Ishikawa (cell line): Measurements from ENCODE around the gene TNNI3K.

Experiments
- CEBPB ChIP-seq: IDR thresholded peaks from 2 replicates; pipeline ENCODE4 v1.6.1; 2012
- EP300 ChIP-seq: IDR thresholded peaks from 2 replicates; pipeline ENCODE4 v1.6.1; 2012; ENCODE audit warnings: borderline replicate concordance
- FOXM1 ChIP-seq: IDR thresholded peaks from 2 replicates; pipeline ENCODE4 v1.6.1; 2012; ENCODE audit warnings: low read depth, borderline replicate concordance
- MAX ChIP-seq: IDR thresholded peaks from 2 replicates; pipeline ENCODE4 v1.6.1; 2012
- NFIC ChIP-seq: IDR thresholded peaks from 2 replicates; pipeline ENCODE4 v1.6.1; 2012
- RAD21 ChIP-seq: IDR thresholded peaks from 2 replicates; pipeline ENCODE4 v1.6.1; 2012; ENCODE audit warnings: low read depth
- TAF1 ChIP-seq: IDR thresholded peaks from 2 replicates; pipeline ENCODE4 v1.6.1; 2012; ENCODE audit warnings: low read depth, mild to moderate bottlenecking
- TCF12 ChIP-seq: IDR thresholded peaks from 2 replicates; pipeline ENCODE4 v1.6.1; 2012; ENCODE audit warnings: low read depth
- TEAD4 ChIP-seq: IDR thresholded peaks from 2 replicates; pipeline ENCODE4 v1.6.1; 2012
- YY1 ChIP-seq: IDR thresholded peaks from 2 replicates; pipeline ENCODE4 v1.6.1; 2012; ENCODE audit warnings: low read depth
- ZBTB7A ChIP-seq: IDR thresholded peaks from 2 replicates; pipeline ENCODE4 v1.6.1; 2012; ENCODE audit warnings: low read depth
- TF ChIP-seq, protein P1 (sequence below): IDR thresholded peaks from 2 replicates; pipeline ENCODE4 v1.6.1; 2012; ENCODE audit warnings: low read depth, mild to moderate bottlenecking
- TF ChIP-seq, protein P2 (sequence below): IDR thresholded peaks from 2 replicates; pipeline ENCODE4 v1.6.1; 2012

DNA sequence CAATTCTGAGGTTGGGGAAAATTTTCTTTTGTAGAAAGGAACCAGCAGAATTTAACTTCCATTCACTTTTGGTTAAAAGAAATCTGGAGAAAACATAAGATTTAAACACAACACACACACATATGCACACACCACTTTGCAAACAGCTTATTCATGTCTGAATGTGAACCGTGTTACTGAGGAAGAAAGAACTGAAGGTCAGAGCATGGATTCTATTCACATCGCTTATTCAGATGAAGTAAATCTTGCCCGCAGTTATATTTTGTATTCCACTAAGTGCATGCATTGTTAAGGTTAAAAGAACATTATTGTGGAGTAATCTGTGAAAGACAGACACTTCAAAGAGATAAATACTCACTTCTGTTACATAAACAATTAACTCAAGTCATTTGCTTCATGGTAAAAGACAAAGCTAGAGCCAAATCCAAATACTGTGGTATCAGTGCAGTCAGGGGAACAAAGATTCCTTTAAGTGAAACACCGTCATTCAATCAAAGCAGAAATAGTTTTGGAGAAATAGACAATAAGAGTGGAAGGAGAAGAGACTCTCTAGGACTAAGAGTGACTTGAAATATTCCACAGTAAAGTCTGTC is 195.3 kb downstream of the TNNI3K start:
- TF ChIP-seq EP300 = no peak
- TF ChIP-seq, protein P1, sequence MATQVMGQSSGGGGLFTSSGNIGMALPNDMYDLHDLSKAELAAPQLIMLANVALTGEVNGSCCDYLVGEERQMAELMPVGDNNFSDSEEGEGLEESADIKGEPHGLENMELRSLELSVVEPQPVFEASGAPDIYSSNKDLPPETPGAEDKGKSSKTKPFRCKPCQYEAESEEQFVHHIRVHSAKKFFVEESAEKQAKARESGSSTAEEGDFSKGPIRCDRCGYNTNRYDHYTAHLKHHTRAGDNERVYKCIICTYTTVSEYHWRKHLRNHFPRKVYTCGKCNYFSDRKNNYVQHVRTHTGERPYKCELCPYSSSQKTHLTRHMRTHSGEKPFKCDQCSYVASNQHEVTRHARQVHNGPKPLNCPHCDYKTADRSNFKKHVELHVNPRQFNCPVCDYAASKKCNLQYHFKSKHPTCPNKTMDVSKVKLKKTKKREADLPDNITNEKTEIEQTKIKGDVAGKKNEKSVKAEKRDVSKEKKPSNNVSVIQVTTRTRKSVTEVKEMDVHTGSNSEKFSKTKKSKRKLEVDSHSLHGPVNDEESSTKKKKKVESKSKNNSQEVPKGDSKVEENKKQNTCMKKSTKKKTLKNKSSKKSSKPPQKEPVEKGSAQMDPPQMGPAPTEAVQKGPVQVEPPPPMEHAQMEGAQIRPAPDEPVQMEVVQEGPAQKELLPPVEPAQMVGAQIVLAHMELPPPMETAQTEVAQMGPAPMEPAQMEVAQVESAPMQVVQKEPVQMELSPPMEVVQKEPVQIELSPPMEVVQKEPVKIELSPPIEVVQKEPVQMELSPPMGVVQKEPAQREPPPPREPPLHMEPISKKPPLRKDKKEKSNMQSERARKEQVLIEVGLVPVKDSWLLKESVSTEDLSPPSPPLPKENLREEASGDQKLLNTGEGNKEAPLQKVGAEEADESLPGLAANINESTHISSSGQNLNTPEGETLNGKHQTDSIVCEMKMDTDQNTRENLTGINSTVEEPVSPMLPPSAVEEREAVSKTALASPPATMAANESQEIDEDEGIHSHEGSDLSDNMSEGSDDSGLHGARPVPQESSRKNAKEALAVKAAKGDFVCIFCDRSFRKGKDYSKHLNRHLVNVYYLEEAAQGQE = no peak
- TF ChIP-seq TCF12 = no peak
- TF ChIP-seq CEBPB = no peak
- TF ChIP-seq MAX = no peak
- no peak for TF ChIP-seq ZBTB7A
- TF ChIP-seq FOXM1 = no peak
- no peak for TF ChIP-seq TAF1
- no peak for TF ChIP-seq TEAD4
- TF ChIP-seq, protein P2, sequence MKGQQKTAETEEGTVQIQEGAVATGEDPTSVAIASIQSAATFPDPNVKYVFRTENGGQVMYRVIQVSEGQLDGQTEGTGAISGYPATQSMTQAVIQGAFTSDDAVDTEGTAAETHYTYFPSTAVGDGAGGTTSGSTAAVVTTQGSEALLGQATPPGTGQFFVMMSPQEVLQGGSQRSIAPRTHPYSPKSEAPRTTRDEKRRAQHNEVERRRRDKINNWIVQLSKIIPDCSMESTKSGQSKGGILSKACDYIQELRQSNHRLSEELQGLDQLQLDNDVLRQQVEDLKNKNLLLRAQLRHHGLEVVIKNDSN = no peak
- TF ChIP-seq RAD21 = no peak
- no peak for TF ChIP-seq NFIC
- no peak for TF ChIP-seq YY1
